ENCODE measurements around the gene G6PD. TPM values are rescaled to one million over a fixed set of nuclear protein-coding genes. Genes with fewer than 3 reads are reported as not detected.

Gene G6PD
- total RNA-seq, 1 experiment from 2014 or later = 68.7 TPM

DNA sequence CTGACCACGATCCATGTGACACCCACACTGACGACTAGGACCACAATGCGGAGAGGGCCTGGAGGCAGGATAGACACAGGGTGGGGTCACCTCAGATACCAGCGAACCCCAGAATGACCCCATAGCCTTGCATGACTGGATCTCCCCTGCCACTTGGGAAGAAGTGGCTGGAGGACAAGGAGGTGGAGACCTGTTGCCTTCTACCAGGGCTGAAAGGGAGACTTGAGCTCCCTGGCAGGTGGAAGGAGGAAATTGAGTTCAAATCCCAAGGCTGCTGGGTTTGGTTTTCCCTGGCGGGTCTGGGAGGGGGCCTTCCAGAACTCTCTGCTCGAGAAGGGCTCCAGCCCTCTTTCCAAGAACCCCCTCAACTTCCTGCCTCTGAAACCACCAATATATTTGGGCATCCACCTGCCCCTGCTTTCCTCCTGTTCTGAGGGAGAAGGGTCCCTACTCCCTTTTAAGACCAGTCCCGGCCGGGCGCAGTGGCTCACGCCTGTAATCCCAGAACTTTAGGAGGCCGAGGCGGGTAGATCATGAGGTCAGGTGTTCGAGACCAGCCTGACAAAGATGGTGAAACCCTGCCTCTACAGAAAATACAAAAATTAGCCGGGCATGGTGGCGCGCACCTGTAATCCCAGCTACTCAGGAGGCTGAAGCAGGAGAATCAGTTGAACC is 33.6 kb downstream of the G6PD start:
- H3K36me3 Mint-ChIP-seq (ENCODE audit: insufficient read depth in 1 of 3, low read depth in 3 of 3) = peaks cover 21 to 30% (median 22%) of the 10 kb centered on the region in 3 experiments
- no peak overlapping the region for H2AK5ac ChIP-seq (ENCODE audit: insufficient read length, low read length)
- TF ChIP-seq, protein P1, sequence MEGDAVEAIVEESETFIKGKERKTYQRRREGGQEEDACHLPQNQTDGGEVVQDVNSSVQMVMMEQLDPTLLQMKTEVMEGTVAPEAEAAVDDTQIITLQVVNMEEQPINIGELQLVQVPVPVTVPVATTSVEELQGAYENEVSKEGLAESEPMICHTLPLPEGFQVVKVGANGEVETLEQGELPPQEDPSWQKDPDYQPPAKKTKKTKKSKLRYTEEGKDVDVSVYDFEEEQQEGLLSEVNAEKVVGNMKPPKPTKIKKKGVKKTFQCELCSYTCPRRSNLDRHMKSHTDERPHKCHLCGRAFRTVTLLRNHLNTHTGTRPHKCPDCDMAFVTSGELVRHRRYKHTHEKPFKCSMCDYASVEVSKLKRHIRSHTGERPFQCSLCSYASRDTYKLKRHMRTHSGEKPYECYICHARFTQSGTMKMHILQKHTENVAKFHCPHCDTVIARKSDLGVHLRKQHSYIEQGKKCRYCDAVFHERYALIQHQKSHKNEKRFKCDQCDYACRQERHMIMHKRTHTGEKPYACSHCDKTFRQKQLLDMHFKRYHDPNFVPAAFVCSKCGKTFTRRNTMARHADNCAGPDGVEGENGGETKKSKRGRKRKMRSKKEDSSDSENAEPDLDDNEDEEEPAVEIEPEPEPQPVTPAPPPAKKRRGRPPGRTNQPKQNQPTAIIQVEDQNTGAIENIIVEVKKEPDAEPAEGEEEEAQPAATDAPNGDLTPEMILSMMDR (conservative IDR thresholded peaks at IDR 0.05) = no peak
- H2BK120ac ChIP-seq (ENCODE audit: low read depth, low read length, poor library complexity, severe bottlenecking) = no peak overlapping the region
- no peak overlapping the region for H3K4me2 ChIP-seq (ENCODE audit: insufficient read depth, insufficient read length, low read length)
- H3K27ac Mint-ChIP-seq = no peak overlapping the region
- H4K91ac ChIP-seq (ENCODE audit: insufficient read length, low read depth, low read length) = no peak overlapping the region
- H3K79me1 ChIP-seq (ENCODE audit: insufficient read depth, low read depth, low read length, poor library complexity, severe bottlenecking) = no peaks in the 10 kb centered on the region
- peaks cover 58 to 66% of the 10 kb centered on the region in 2 experiments for H3K9me3 Mint-ChIP-seq
- no peak overlapping the region for H2BK20ac ChIP-seq (ENCODE audit: low read depth, low read length, poor library complexity, severe bottlenecking)
- H3K56ac ChIP-seq (ENCODE audit: insufficient read length, low read depth, low read length) = no peak overlapping the region
- no peak overlapping the region for H3K18ac ChIP-seq (ENCODE audit: insufficient read length, low read depth, low read length)
- H4K20me1 ChIP-seq (ENCODE audit: control insufficient read depth, insufficient read depth, insufficient read length) = no peaks in the 10 kb centered on the region
- H4K5ac ChIP-seq (ENCODE audit: insufficient read length, low read depth, low read length) = no peak overlapping the region
- H4K8ac ChIP-seq (replicated peaks; ENCODE audit: insufficient read length, low read depth, low read length) = no peak overlapping the region
- H3K9ac ChIP-seq (ENCODE audit: extremely low read depth, insufficient read length, low read length) = no peak overlapping the region
- no peak overlapping the region for H3K14ac ChIP-seq (ENCODE audit: insufficient read depth, low read length)
- peaks cover 24% of the 10 kb centered on the region for H3K9me3 ChIP-seq (ENCODE audit: control insufficient read depth, low read depth, low read length)
- no peak overlapping the region for H3K27ac ChIP-seq (ENCODE audit: insufficient read length, low read depth, low read length)
- WGBS (ENCODE audit: extremely low coverage, insufficient read length, low lambda C conversion rate) = no CpG with 5 or more reads among the region's 16 CpGs
- H3K27me3 Mint-ChIP-seq (ENCODE audit: low read depth) = peaks cover 3% of the 10 kb centered on the region; the same call in 1 of the 2 replicates
- H2BK5ac ChIP-seq (ENCODE audit: insufficient read length, low read length) = no peak overlapping the region
- H3K23me2 ChIP-seq (ENCODE audit: insufficient read length, low read depth, low read length, poor library complexity, severe bottlenecking) = peaks cover 15% of the 10 kb centered on the region
- no peak overlapping the region for H2BK12ac ChIP-seq (ENCODE audit: insufficient read length, low read depth, low read length)
- no peak overlapping the region for H2AFZ ChIP-seq (ENCODE audit: low read length)
- DNase-seq = no peak
- peaks cover 11 to 14% of the 10 kb centered on the region in 2 experiments for H3K4me1 Mint-ChIP-seq
- H3K4me1 ChIP-seq (ENCODE audit: insufficient read depth, low read length) = no peaks in the 10 kb centered on the region
- H3K79me2 ChIP-seq (ENCODE audit: insufficient read depth, low read length) = no peaks in the 10 kb centered on the region
- no peak overlapping the region for H2BK15ac ChIP-seq (ENCODE audit: low read depth, low read length)
- H3K4ac ChIP-seq (ENCODE audit: low read depth, low read length) = no peak overlapping the region
- H3K27me3 ChIP-seq (ENCODE audit: insufficient read depth, low read length) = no peaks in the 10 kb centered on the region
- no peak overlapping the region for H3T11ph ChIP-seq (ENCODE audit: low read length)
- H3K4me3 Mint-ChIP-seq = no peak overlapping the region
- no peak overlapping the region for H3K23ac ChIP-seq (ENCODE audit: insufficient read length, low read depth, low read length)

All from H9 (cell line).